Pancreas (tissue), 10 donors: Measurements from ENCODE around the gene PAIP2. TPM values are rescaled to one million over a fixed set of nuclear protein-coding genes. Genes with fewer than 3 reads are reported as not detected.

Experiments
- ATAC-seq, 4 donors: fragments of 200-7000 bp; cut with Tn5 transposase; one replicate each; pipeline versions ENCODE4 v1.8.0 to v1.9.1; 2020; ENCODE audit warnings: mild to moderate bottlenecking in 4 of 4, moderate library complexity in 4 of 4
- DNase-seq, 6 donors: peaks; one replicate each; pipeline ENCODE4 v3.0.0-alpha.2; 2020
- FAIRE-seq: peaks from 2 replicates; lab custom pipeline; 2012; peaks lifted over from hg19 to GRCh38; lab: Jason Lieb, UNC
- H3K27ac ChIP-seq, 4 donors: fragments of 200-600 bp; sonication (generic); 1 replicate in 3 of 4; 2 replicates in 1 of 4; pipeline versions ENCODE4 v1.5.0 to v1.8.0; 2020
- H3K27me3 ChIP-seq, 4 donors: fragments of 200-600 bp; one replicate each; pipeline ENCODE4 v1.8.0; 2021
- H3K36me3 ChIP-seq, 3 donors: fragments of 200-600 bp; sonication (generic) in 1 of 3; one replicate each; pipeline versions ENCODE4 v1.5.0 to v1.8.0; 2020 to 2021
- H3K4me1 ChIP-seq, 3 donors: fragments of 200-600 bp; one replicate each; pipeline ENCODE4 v1.8.0; 2021
- H3K4me3 ChIP-seq, 4 donors: fragments of 200-600 bp; sonication (generic) in 2 of 4; one replicate each; pipeline versions ENCODE4 v1.5.0 to v1.8.0; 2020 to 2021
- H3K9me3 ChIP-seq, 4 donors: fragments of 200-600 bp; one replicate each; pipeline ENCODE4 v1.8.0; 2021
- WGBS, 2 donors: extraction: QIAGEN DNeasy Blood & Tissue Kit; methylation state at CpG; one replicate each; pipeline ENCODE4 v1.1.7; 2013; 5-methylcytosine and 5-hydroxymethylcytosine counted together
- intact Hi-C, 3 donors: fragments of 100-400 bp; cut with DNase I; formaldehyde crosslinking; loops; one replicate each; pipeline versions ENCODE4 v1.11.1 to v1.14.2; 2022
- polyA plus RNA-seq, 2 donors: library from polyadenylated mRNA; stranded (reverse); fragments of 200-250 nt; gene quantifications; one replicate each; pipeline ENCODE4 v1.2.3, GENCODE V29; 2013
- total RNA-seq, 6 donors: library from RNA; stranded (reverse); fragmentation: NEBNext Ultra II Directional in 4 of 6; extraction: Animal tissue kit (Norgen Biotek cat#: 25700) in 4 of 6; gene quantifications; one replicate each; pipeline versions ENCODE4 v1.2.1 to v1.2.4, GENCODE V29; 2021 to 2023
- TF ChIP-seq, protein P1 (sequence below), 4 donors: fragments of 200-600 bp; sonication (generic) in 3 of 4; IDR thresholded peaks; one replicate each; pipeline versions ENCODE4 v1.5.0 to v1.8.0; 2021; ENCODE audit warnings: antibody characterized with exemption in 4 of 4
- donor health status: healthy with polysubstance abuse.
- donor health status: DM: no; HTN: no; CAD: no; lungs with moderate emphysema.
- donor health status: DM: no; HTN: no; CAD: no.
- donor health status: control.
- donor health status: control.
- donor health status: Bipolar disorder and iron deficiency.
- donor health status: DM: yes; HTN: yes; CAD: no.
- donor health status: DM: no; HTN: no; CAD: no.
- donor health status: DM: no; HTN: no; CAD: no.
- donor health status: DM: yes; HTN: yes; CAD: no.

Gene PAIP2
- total and polyA plus RNA-seq, 8 donors = 18.2 to 57.4 (median 27.3) TPM

DNA sequence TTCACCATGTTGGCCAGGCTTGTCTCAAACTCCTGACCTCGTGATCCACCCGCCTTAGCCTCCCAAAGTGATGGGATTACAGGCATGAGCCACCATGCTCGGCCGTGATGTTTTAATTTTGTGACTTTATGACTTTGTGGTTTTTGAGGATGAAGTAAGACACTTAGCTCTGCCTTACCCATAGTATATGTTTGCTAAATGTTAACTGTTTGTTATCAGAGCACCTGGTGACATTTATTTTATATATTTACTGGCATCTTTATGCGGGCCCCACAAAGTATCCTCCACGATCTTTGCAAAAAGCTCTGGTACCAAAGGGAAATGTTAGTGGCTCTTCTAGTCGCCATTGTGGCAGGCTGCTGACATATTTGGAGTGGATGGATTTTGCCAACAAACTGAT lies 34.7 kb downstream of the PAIP2 start:
- intact Hi-C loops = no loop called here
- TF ChIP-seq, protein P1, sequence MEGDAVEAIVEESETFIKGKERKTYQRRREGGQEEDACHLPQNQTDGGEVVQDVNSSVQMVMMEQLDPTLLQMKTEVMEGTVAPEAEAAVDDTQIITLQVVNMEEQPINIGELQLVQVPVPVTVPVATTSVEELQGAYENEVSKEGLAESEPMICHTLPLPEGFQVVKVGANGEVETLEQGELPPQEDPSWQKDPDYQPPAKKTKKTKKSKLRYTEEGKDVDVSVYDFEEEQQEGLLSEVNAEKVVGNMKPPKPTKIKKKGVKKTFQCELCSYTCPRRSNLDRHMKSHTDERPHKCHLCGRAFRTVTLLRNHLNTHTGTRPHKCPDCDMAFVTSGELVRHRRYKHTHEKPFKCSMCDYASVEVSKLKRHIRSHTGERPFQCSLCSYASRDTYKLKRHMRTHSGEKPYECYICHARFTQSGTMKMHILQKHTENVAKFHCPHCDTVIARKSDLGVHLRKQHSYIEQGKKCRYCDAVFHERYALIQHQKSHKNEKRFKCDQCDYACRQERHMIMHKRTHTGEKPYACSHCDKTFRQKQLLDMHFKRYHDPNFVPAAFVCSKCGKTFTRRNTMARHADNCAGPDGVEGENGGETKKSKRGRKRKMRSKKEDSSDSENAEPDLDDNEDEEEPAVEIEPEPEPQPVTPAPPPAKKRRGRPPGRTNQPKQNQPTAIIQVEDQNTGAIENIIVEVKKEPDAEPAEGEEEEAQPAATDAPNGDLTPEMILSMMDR (IDR thresholded peaks at IDR 0.05) = no peak
- Histone ChIP-seq H3K27ac (no peak overlapping the region), H3K4me3 (no peak overlapping the region), H3K9me3 (no peaks in the 10 kb centered on the region), H3K27me3 (no peaks in the 10 kb centered on the region), H3K36me3 (peaks cover 0 to 6% (median 0%) of the 10 kb centered on the region in 3 donors), H3K4me1 (no peaks in the 10 kb centered on the region)
- 91 to 92% methylated on average over 7 of the region's 7 CpGs for whole genome bisulfite sequencing, 2 donors
- ATAC-seq (no peak), DNase-seq (no peak), FAIRE-seq (no peak)

GRCh38 chr5:139377226-139377625 lies 35.6 kb downstream of the PAIP2 start:
- DNase-seq = no peak

GRCh38 chr5:139378101-139378825 lies 36.6 kb downstream of the PAIP2 start:
- WGBS, 2 donors = 79 to 80% methylated on average over 46 to 47 of the region's 47 CpGs

More at GRCh38 chr5:139377226-139377625, 35.6 kb downstream of the PAIP2 start:
- Histone ChIP-seq H3K4me3 (no peak overlapping the region), H3K27me3 (no peaks in the 10 kb centered on the region), H3K36me3 (no peaks in the 10 kb centered on the region), H3K9me3 (no peaks in the 10 kb centered on the region), H3K27ac (no peak overlapping the region), H3K4me1 (no peaks in the 10 kb centered on the region)
- TF ChIP-seq, protein P1 (IDR thresholded peaks at IDR 0.05) = no peak
- ATAC-seq (no peak), FAIRE-seq (no peak)
- intact Hi-C loops = no loop called here
- WGBS, 2 donors = 86 to 88% methylated on average over 3 of the region's 3 CpGs

DNA sequence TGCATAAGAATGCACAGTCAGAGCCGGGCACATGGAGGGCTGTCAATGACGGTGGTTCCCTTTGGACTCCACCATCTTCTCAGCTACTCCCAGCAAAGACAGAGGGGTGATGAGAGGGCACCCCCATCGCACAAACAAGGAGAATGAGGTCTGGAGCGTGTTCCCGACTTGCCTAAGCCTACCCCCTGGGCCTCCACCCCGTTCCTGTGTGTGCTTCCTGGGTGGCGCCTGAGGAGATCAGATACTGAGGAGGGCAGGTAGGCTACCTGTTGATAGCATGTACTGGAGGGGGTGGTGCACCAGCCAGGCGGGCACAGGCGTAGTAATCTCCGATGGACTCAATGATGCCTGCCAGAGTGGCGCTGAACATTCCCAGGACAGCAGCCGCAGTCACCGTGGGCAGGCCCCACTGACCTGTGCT lies 37.3 kb downstream of the PAIP2 start:
- intact Hi-C loops = no loop called here
- DNase-seq (peak in 1 of 6 donors; percentile 42), FAIRE-seq (no peak), ATAC-seq (no peak)
- no peaks in the 10 kb centered on the region for H3K27me3 ChIP-seq
- no peak overlapping the region for H3K27ac ChIP-seq
- 78 to 84% methylated on average over 13 of the region's 13 CpGs for WGBS, 2 donors
- TF ChIP-seq, protein P1 (IDR thresholded peaks at IDR 0.05) = no peak
- no peaks in the 10 kb centered on the region for H3K36me3 ChIP-seq
- H3K4me3 ChIP-seq = no peak overlapping the region
- H3K9me3 ChIP-seq = no peaks in the 10 kb centered on the region
- H3K4me1 ChIP-seq = peaks cover 0 to 7% (median 0%) of the 10 kb centered on the region in 3 donors

More at GRCh38 chr5:139378101-139378825, 36.6 kb downstream of the PAIP2 start:
- no peaks in the 10 kb centered on the region for H3K36me3 ChIP-seq
- TF ChIP-seq, protein P1 (IDR thresholded peaks at IDR 0.05) = no peak
- no peak overlapping the region for H3K4me3 ChIP-seq
- no peak for ATAC-seq
- FAIRE-seq = no peak
- intact Hi-C loops = no loop called here
- no peaks in the 10 kb centered on the region for H3K27me3 ChIP-seq
- no peak overlapping the region for H3K27ac ChIP-seq
- H3K9me3 ChIP-seq = no peaks in the 10 kb centered on the region
- peak in 1 of 6 donors; percentile 41 for DNase-seq
- peaks cover 0 to under 1% (median 0%) of the 10 kb centered on the region in 3 donors for H3K4me1 ChIP-seq
